SIG-M5 treated with dmso at 0.1 percent for 504 hours (cell line): ENCODE data around the gene B4GALT1.

Source experiments
- DNase-seq: peaks from one replicate; lab custom pipeline; 2025; ENCODE audit not compliant: unreplicated experiment; lab: John Stamatoyannopoulos, UW

B4GALT1 gene

DNA sequence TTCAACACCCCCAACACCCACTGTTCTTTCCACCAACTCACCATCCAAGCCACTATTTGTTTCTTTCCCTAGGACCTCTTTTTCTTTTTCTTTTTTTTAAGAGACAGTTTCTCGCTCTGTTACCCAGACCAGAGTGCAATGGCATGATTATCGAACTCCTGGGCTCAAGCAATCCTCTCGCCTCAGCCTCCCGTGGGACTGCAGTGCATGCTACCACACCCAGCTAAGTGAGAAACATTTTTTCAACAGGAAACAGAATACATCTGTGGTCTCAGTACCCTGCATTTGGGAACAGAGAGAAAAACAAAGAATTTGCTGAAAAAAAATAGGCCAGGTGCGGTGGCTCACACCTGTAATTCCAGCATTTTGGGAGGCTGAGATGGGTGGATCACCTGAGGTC is 24.6 kb downstream of the B4GALT1 start:
- no peak for DNase-seq

DNA sequence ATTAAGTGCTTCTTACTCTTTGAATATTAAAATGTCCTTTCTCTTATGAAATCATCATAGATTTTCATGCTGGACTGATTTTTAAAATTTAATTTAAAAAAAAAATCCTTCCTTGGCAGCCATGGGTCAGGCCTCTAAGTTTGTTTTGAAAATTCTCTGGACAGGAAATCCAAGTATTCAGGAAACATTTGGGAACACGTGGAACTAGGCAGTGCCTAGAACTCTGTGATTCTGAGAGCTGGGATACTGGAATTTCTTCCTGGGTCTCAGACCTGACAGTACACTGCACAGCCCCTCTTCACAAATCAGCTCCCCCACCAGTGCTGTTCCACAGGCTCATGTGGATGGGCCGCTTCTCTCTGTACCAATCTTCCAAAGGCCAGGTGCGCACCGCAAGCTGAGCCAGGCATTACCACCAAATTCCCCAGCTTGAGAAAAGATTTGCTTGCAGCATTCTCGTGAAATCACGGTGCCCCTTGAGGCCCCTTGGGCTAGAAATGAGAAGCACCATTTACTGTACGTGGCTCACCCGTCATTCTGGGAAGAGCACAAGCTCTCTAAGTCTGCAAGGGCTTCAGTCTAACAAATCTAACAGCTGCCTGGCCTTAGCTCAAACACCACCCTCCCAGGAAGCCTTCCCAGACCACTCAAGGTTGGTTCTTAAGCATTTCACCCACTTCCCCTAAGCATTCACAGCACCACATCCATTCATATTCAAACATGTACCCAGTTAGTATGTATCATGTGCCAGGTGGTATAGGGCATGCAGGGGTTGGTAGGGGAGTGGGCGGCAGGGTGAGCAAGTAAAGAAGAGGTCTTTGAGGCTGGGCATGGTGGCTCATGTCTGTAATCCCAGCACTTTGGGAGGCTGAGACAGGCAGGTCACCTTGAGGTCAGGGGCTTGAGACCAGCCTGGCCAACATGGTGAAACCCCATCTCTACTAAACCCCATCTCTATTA is 26.5 kb downstream of the B4GALT1 start:
- DNase-seq = no peak

DNA sequence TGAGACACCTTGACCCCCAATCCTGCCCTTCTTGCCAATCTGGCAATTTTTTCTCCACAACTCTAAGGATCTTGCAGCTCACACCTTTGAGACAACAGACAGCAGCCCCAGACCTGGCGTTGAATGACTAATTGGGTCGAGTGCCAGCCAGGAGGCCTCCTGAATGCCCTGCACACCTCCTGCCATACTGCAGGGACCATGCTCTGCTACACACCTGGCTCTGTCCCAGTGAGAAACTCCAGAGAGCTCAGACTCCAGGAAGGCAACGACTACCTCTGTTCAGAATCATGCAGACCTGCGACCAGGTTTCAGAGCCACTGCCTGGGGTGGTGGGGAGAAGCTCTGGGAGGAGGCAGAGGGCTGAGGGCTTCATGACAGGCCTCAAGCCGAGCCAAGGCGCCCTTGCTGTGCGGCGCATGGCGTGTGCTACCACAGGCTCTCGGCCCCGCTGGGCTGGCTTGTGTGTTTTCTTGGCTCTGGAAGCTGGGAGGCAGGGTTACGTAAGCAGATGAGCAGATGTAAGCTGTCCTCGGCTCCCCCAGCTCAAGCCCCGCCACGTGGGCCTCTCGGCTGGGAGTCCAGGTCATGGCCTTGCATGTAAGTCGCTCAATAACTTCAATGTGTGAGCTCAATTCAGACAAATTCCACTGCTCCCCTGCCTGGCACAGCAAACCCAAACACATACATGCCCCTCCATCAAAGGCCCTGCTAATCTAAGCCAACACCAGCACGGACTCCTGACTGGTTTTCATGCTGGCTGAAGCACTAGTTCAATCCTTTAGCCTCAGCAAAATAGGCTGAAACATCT is 27.5 kb downstream of the B4GALT1 start:
- DNase-seq = peak; percentile 39

DNA sequence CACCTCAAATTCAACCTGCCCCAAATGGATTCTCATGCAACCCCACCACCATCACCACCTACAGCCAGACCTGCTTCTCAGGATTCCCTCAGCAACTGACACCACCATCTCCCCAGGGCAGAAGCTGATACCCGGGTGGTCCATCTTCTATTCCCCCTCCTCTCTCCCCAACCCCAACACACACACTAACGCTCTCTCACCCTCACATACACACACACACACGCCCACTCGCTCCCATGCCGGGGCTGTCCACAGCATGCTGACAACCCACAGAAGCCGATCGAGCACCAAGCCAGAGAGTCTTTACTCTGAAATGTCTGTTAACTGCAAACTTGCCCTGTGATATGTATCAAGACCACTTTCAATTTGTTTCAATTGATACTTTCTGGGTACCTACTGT is 28.4 kb downstream of the B4GALT1 start:
- DNase-seq = no peak

DNA sequence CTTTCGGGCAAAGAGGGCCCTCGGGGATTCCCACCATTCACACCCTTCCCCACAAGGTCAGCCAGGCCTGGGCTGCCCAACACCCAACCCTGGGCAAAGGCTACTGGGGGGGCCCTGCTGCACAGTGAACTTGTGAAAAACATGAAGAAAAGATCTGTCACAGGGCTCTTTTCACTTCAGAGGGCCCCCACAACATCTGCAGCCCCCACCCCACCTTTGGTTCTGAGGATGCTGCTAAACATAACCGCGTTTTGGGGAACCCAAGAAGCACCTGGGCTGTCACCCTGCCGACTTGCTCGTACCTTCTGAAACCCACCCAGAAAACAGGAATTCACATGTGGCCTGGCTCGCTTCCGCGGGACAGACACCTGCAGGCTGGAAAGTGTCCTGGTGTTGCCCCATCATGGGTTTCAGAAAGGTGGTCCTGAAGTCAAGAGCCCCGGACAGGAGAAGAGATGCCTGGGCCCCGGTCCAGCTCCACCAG is 29.3 kb downstream of the B4GALT1 start:
- no peak for DNase-seq

DNA sequence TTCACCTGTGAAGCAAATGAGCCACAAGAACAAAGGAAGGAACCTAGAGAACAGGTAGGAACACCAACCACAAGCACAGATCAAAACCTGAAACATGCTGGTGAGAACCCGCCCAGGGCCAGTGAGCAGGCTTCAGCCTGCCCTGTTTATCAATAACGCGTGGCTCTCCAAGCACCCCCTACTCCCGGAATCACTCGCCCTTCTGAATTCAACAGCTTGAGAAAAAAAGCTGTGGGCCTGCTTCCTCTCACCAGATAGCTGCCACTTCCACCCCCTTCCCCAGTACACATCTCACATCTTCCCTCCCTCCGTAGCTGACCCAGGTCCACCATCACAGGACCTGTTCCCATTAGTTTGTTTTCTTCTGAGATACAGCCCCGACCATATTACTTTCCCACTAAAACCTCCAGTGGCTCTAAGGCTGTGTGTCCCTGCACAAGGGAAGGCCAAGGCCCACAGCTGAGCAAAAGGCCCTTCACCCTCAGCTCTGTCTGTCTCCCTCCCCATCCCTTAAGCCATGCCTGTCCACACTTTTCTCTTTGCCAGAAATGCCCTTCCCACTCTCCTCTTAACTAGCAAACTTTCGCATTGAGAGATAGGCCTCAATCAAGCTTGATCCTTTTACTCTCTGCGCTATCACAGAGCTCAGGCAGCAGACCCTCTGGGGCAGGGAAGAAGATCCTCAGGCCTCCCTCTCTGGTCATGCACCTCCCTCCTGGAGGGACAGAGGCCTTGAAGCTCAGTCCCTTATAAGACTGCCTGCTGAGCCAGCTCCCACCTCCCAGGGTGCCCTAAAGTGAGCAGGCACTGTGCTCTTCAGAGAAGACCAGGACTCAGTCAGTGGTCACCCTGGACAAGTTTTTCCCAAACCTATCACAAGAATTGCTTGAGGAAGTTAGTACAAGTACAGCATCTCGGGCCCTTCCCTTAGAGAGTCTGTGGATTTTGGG is 30.1 kb downstream of the B4GALT1 start:
- no peak for DNase-seq

DNA sequence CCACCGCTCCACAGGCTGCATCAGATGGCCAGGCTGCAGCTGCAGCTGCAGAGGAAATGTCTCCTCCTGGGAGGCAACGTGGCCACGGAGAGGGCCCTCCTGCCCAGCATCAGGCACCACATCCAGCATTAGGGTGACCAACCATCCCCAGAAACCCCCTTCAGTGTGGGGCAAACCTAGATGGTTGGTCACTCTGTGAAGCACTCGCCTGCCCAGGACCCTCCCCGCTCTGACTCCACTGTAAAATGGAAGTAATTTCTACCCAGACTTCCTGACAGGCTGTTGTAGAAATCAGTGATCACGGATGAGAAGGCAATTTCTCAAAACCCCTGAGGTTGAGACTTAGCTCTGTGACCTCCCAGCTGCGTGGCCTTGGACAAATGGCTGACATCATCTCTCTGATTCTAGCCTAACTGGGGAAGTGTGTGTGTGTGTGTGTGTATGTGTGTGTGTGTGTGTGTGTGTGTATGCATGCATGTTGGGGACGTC is 31.6 kb downstream of the B4GALT1 start:
- DNase-seq = no peak

DNA sequence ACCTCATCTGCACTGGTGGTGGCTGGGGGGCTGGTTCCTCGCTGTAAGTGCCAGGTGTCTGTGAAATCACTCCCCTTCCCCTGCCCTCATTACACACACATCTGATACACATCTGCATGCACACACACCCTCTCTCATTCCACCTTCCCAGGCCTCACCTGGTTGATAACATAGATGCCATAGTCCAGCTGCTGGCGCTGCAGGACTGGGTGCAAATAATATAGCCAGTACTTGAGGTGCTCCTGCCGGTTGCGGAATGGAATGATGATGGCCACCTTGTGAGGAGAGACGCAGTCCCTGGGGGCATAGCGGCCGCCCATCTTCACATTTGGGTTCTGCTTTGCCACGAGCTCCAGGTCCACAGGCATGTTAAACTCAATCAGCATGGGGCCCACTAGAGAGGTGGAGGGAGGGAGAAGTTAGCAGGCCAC is 32.1 kb downstream of the B4GALT1 start:
- DNase-seq = no peak

DNA sequence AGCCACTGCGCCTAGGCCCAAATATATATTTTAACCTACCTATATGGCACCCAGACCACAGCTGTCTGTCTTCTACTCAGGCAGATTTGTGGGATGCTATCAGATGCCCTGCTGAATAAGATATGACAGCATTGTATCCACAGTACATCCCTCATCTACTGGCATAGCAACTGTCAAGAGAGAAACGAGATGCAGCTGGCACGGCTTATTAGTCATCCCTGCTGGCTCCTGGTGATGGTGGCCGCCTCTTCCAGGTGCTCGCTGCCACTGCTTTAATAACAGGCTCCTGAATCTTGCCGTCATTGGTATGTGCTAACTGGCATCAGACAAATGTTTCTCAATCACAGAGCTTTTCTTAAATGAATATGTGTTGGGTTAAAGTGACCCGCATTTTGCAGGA is 34.0 kb downstream of the B4GALT1 start:
- no peak for DNase-seq

DNA sequence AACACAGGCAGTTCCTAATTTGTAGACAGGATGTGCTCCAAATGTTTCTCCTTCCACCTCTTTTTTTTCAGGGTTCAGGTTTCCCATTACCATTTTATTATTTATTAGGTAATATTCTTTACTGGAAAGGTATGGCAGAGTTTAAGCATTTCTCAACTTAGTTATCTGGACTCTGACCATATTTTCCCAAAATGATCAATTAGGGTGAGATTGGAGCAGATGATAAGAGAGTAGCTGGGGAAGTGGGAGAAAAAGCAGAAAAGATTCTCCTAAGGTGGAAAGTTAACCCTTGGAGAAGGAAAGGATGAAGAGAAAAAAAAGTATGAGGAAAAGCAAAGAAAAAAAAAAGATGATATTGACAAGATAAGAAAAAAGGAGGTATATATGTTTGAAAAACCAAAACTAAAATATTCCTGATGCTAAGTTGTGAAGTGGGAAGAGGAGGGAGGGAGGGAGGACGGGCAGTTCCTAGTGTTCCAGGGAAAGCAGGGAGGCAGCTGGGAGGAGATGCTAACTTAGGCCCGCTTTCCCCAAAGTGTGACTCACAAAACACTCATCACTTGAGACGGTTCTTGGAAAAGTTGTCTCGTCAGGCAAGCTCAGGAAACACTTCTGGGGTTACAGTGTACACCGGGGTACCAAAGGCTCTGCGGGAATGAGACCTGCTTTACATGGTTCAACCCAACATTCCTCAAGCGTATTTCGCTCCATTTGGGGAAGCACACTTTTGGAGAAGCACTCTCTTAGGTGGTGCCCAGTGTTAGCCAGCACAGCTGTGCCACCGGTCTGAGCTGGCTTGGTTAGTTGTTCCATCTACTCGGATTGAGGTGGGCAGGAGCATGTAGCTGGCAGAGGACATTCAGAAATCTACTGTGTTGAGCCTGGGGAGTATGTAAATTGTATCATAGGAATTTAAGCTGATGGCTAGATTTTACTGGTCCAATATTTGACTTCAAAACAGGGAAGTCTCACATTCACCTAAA is 35.1 kb downstream of the B4GALT1 start:
- no peak for DNase-seq

DNA sequence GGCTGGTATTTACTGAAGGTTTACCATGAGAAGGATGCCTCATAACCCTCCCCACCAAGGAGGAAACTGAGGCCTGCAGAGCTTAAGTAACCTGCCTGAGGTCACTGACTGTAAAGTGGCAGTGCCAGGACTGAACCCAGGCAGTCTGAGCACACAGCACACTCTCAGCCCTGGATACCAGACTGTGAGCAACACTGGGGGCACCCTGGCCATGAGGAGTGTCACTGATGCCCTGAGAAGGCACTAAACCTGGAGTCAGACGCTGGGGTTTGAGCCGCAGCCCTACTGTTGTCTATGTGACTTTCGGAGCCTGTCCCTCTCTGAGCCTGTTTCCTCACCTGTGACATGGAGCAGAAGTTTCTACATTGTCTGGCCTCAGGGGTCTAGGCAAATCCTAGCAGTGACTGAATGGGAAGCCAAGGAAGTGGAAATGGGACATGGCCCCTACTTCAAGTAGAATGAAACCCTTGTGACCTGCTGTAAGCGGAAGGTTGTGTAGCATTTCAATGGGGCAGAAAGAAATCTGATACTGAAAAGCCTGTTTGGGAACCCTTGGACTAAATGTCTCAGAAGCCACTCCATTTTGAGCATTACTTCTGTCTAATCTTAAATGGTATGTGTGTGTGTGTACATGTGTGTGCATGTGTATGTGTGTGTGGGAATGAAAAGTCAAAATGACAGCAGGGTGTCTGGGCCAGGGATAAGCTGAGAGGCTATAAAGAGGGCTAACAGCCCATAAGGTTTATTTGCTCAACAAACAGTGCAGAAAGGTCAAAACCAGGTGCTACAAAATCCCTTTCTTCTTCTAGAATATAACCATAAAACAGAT is 36.0 kb downstream of the B4GALT1 start:
- DNase-seq = no peak

DNA sequence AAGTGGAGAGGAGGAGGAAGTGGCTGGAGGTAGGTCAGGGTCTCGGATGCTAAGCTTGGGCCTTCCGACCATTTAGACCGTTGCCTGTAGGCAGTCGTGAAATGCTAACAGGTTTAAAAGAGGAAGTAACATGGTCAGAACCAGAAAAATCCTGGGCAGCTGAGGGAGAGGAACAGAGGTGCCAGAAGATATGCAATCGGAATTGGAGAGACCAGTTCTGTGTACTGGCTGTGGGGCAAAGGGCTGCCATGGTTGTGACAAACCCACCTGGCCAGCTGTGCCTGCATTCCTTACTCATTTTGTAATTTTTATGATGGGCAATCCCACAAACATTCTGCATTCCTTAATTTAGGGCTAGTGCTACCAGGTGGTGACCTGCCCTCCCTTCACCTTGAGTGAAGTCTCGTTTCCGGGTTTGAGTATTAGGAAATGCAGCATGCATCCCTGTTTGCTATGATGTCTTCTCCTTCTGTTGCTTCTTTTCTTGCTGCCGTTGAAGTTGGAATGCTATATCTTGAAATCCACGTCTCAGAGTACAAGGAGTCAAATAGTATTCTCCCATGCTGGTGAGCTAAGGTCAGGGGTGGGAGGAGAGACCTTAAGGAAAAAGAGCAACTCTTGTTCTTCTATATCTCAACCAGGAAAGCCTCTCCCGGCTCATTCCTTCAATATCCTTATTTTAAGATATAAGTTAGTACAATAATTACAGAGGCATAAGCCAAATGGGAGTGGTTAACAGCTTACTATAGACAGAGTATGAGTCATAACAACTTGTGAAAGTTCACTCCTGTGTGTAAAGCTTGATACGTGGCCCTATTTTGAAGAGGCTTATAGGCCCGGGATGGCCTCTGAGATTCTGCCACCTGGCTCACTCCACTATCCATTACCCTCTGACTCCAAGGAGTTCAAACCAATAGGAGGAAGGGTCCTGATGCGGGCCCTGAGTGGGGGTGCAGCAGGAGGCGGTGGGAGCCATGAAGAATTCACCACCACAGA is 37.0 kb downstream of the B4GALT1 start:
- peak; percentile 28 for DNase-seq

DNA sequence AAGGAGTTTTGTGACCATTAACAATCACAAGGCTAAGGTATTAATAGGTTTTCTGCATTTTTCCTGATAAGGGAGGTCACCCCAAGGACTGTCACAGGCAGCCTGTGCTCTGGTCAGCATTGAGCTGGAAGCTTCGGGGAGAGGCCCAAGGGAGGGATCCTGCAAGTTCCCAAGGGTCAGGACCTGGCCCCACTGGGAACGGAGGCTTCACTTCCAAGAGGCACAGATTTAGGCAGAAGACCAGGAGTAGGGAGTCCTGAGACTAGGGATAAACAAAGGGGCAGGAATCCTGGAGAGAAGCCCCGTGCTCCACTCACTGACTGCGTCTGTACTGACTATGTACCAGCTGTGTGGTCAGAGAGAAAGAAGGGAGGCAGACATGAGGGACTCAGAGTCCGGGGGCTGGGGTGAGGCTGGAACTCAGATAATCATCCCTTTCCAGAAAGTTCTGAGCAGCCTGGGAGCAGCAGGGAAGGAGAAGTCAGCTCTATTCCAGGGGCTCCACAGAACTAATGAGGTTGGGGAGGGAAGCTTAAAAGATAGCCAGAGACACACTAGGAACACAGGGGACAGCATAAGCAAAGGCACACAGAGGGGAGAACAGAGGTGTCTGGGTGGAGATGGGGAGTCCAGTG is 37.8 kb downstream of the B4GALT1 start:
- no peak for DNase-seq

DNA sequence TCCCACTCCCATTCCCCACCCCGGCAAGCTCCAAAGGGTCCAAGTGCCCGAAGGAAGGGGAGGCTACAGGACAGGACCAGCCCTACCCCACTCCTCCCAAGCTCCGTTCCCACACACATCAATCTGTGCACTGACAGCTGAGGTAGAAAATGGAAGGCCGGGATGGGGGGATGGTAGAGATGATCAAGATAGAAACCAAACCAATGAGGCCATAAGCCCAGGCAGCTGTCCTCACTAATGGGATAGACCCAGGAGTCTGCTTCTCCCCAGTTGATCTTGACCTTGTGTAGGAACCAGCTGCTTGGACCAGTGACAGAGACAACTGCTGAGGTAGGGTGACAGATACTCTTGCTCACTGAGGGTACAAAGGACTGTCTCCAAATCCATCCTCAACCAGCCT is 38.6 kb downstream of the B4GALT1 start:
- DNase-seq = no peak

DNA sequence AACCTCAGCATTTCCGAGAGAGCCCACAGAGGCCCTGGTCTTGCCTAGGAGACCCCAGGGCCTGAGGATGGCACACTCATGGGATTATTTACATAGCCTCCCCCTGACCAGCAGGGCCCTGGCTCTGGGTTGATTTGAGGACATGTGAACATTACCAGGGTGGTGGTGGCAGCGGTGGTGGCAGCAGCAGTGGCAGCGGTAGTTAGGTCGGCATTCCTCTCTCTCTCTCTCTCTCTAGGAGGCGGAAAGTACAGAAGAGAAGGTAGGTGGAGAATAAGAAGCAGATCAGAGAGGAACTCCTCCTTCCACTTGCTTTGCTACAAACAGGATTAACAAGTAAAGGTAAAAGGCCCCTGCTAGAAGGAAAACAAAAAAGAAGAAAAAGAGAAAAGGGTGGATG is 39.3 kb downstream of the B4GALT1 start:
- no peak for DNase-seq

DNA sequence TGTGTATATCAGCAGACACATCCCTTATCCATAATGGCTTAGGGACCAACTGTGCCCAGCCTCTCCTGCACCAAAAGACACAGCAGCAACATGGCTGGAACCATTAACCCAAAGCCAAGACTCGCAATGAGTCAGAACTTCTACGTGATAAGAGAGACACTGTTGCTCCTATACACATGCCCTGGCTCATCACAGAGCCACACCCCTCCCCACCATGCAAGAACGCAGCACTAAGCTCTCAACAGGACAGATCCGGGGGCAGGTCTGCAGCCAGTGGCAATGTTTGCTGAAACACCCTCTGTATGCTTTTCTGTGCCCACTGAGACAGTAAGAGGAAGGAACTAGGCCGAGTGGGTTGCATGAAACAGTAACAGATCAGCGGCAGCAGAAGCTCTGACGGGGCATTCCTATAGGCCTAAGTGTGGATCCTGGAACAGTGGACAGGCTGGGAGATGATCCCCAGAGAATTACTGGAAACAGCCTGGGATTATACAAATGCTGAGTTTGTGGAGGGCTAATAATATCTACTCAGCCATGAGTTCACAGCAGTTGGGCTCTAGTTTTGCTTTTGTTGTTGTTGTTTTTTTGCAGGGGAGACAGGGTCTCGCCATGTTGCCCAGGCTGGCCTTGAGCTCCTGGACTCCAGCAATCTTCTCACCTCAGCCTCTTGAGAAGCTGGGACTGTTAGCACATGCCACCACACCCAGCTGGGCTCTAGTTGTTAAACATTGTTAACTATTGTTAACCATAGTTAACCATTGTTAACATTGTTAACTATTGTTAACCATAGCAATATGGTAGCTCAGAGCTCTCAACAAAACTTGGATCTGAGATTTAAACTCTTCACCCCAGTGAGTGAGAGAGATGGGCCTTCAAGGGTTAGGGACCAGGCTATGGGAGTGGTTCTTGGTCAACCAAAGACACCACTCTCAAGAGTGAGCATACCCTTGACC is 41.0 kb downstream of the B4GALT1 start:
- DNase-seq = no peak
